Left lung (tissue), 10 donors: ENCODE data around the gene ARHGAP9. TPM values are rescaled to one million over a fixed set of nuclear protein-coding genes. Genes with fewer than 3 reads are reported as not detected.
"Not testable (repeated sequence)": the region's sequence is repeated elsewhere in the genome, so short reads cannot be mapped to it uniquely, and the experiment has no call there.

ENCODE experiments used
- ATAC-seq: fragments of 200-7000 bp; cut with Tn5 transposase; one replicate; pipeline ENCODE4 v1.9.1; 2020; ENCODE audit warnings: moderate library complexity
- DNase-seq, 4 donors: peaks; one replicate each; pipeline ENCODE4 v3.0.0-alpha.2; 2013 to 2020
- H3K27ac ChIP-seq, 2 donors: fragments of 200-600 bp; sonication (generic) in 1 of 2; one replicate each; pipeline versions ENCODE4 v1.5.0 to v1.8.0; 2020 to 2021
- H3K27me3 ChIP-seq, 2 donors: fragments of 200-600 bp; sonication (generic) in 1 of 2; one replicate each; pipeline versions ENCODE4 v1.5.0 to v1.8.0; 2020 to 2021
- H3K36me3 ChIP-seq, 2 donors: fragments of 200-600 bp; sonication (generic) in 1 of 2; one replicate each; pipeline versions ENCODE4 v1.5.0 to v1.8.0; 2020 to 2021
- H3K4me1 ChIP-seq, 2 donors: fragments of 200-600 bp; one replicate each; pipeline ENCODE4 v1.8.0; 2021
- H3K4me3 ChIP-seq, 2 donors: fragments of 200-600 bp; sonication (generic) in 1 of 2; one replicate each; pipeline versions ENCODE4 v1.5.0 to v1.8.0; 2020 to 2021; ENCODE audit warnings: mild to moderate bottlenecking in 1 of 2
- H3K9me3 ChIP-seq, 2 donors: fragments of 200-600 bp; sonication (generic) in 1 of 2; one replicate each; pipeline versions ENCODE4 v1.5.0 to v1.8.0; 2020 to 2021
- CTCF ChIP-seq, 2 donors: fragments of 200-600 bp; sonication (generic) in 1 of 2; IDR thresholded peaks; one replicate each; pipeline versions ENCODE4 v1.5.0 to v1.8.0; 2021; ENCODE audit warnings: antibody characterized with exemption in 2 of 2
- intact Hi-C, 2 donors: fragments of 100-400 bp; cut with DNase I; formaldehyde crosslinking; loops; one replicate each; pipeline versions ENCODE4 v1.11.2 to v1.14.2; 2022
- polyA plus RNA-seq, 6 donors: library from polyadenylated mRNA; unstranded; fragments of 120-200 nt; gene quantifications; one replicate each; pipeline ENCODE4 v1.2.1, GENCODE V29; 2013; ENCODE audit not compliant: insufficient read length in 6 of 6
- total RNA-seq, 2 donors: library from RNA; stranded (reverse); fragmentation: NEBNext Ultra II Directional; extraction: Animal tissue kit (Norgen Biotek cat#: 25700); gene quantifications; one replicate each; pipeline ENCODE4 v1.2.1, GENCODE V29; 2021
- donor health status: DM: no; HTN: yes; CAD: no.
- donor health status: DM: no; HTN: no; CAD: no.

The ARHGAP9 gene
- total and polyA plus RNA-seq, 8 donors: 4.4 to 125 (median 5.6) TPM

DNA sequence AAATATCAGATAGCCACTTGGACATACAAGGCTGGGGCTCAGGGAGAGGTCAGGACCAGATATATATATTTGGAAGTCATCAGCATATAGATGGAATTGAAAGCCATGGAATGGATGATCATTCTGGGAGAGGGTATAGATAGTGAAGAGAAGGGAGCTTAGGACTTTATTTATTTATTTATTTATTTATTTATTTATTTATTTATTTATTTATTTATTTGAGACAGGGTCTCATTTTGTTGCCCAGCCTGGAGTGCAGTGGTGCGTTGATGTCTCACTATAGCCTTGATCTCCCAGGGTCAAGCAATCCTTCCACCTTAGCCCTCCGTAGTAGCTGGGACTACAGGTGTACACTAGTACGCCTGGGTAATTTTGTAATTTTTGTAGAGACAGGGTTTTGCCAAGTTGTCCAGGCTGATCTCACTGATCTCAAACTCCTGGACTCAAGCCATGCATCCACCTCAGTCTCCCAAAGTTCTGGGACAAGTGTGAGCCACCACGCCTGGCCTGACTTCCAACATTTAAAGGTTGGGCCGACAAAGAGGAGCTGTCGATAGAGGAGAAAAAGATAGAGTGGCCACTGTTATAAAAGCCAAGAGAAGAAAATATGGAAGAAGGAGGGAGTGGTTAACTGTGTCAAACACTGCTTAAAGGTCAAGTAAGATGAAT is 33.2 kb downstream of the ARHGAP9 start:
- Histone ChIP-seq H3K4me3 (no peak overlapping the region), H3K36me3 (no peaks in the 10 kb centered on the region), H3K27ac (no peak overlapping the region), H3K27me3 (no peaks in the 10 kb centered on the region), H3K9me3 (peaks cover 0 to 4% of the 10 kb centered on the region in 2 donors), H3K4me1 (no peaks in the 10 kb centered on the region)
- DNase-seq (no peak), ATAC-seq (no peak)
- intact Hi-C loops: no loop called here
- no peak for TF ChIP-seq CTCF (IDR thresholded peaks at IDR 0.05)

GRCh38 chr12:57444744-57445143 is 34.9 kb downstream of the ARHGAP9 start:
- DNase-seq: no peak
- Histone ChIP-seq H3K27me3 (no peaks in the 10 kb centered on the region), H3K27ac (no peak overlapping the region), H3K4me3 (no peak overlapping the region), H3K36me3 (no peaks in the 10 kb centered on the region), H3K4me1 (no peaks in the 10 kb centered on the region), H3K9me3 (peaks cover 0 to 7% of the 10 kb centered on the region in 2 donors)
- TF ChIP-seq CTCF (IDR thresholded peaks at IDR 0.05): no peak
- no peak for ATAC-seq
- intact Hi-C loops: no loop called here

- intact Hi-C loops, H3K36me3 ChIP-seq, H3K9me3 ChIP-seq, H3K27ac ChIP-seq, ATAC-seq, DNase-seq, H3K4me3 ChIP-seq, H3K27me3 ChIP-seq, H3K4me1 ChIP-seq: not testable (repeated sequence)
Observed at GRCh38 chr12:57444337-57444736, 35.3 kb downstream of the ARHGAP9 start.

- ATAC-seq (no peak), DNase-seq (no peak)
- Histone ChIP-seq H3K36me3 (no peaks in the 10 kb centered on the region), H3K4me3 (no peak overlapping the region), H3K9me3 (peaks cover 0 to 7% of the 10 kb centered on the region in 2 donors), H3K27ac (no peak overlapping the region), H3K27me3 (no peaks in the 10 kb centered on the region), H3K4me1 (no peaks in the 10 kb centered on the region)
- intact Hi-C loops: no loop called here
- TF ChIP-seq CTCF (IDR thresholded peaks at IDR 0.05): no peak
Observed at GRCh38 chr12:57441846-57442427, 37.7 kb downstream of the ARHGAP9 start.

GRCh38 chr12:57441393-57441792 is 38.3 kb downstream of the ARHGAP9 start:
- ATAC-seq, H3K36me3 ChIP-seq, H3K27ac ChIP-seq, H3K9me3 ChIP-seq, H3K4me3 ChIP-seq, intact Hi-C loops, H3K4me1 ChIP-seq, DNase-seq, H3K27me3 ChIP-seq: not testable (repeated sequence)

GRCh38 chr12:57439762-57440266 is 39.9 kb downstream of the ARHGAP9 start:
- H3K4me3 ChIP-seq: no peak overlapping the region
- intact Hi-C loops: no loop called here
- no peak for TF ChIP-seq CTCF (IDR thresholded peaks at IDR 0.05)

More at GRCh38 chr12:57439762-57440266, 39.9 kb downstream of the ARHGAP9 start:
- ATAC-seq (no peak), DNase-seq (no peak)
- peaks cover 0 to 7% of the 10 kb centered on the region in 2 donors for H3K9me3 ChIP-seq
- H3K27me3 ChIP-seq: no peaks in the 10 kb centered on the region
- no peaks in the 10 kb centered on the region for H3K4me1 ChIP-seq
- no peaks in the 10 kb centered on the region for H3K36me3 ChIP-seq
- H3K27ac ChIP-seq: no peak overlapping the region
